GM12878 (cell line): Measurements from ENCODE around the gene F2RL1. TPM values are rescaled to one million over a fixed set of nuclear protein-coding genes. Genes with fewer than 3 reads are reported as not detected.

Source experiments
- BCL3 ChIP-seq: IDR thresholded peaks from 2 replicates; pipeline ENCODE4 v1.6.1; 2011; ENCODE audit warnings: borderline replicate concordance, low read depth, mild to moderate bottlenecking, moderate library complexity, low read length; ENCODE audit not compliant: insufficient read depth, poor library complexity, severe bottlenecking
- polyA plus RNA-seq, 11 experiments: library from polyadenylated mRNA; depleted of rRNA in 4 of 11; unstranded in 6 of 11; stranded (reverse) in 5 of 11; fragments of >200 nt; fragmentation: Nextera tagmentation in 4 of 11; fragmentation: Illumina TruSeq in 1 of 11; extraction: Ambion mirVana in 4 of 11; extraction: Trizol in 1 of 11; gene quantifications; 1 replicate in 1 of 11; 2 replicates in 10 of 11; pipeline versions ENCODE4 v1.2.1 to v1.2.3, GENCODE V29; 2011 to 2016; ENCODE audit warnings: inconsistent platforms in 2 of 11, missing spikeins in 2 of 11, low read depth in 1 of 11
- small RNA-seq: library from RNA; depleted of rRNA; stranded (forward); fragments of <200 nt; gene quantifications from one replicate; pipeline ENCODE3, GENCODE V24; 2014
- total RNA-seq, 4 experiments: library from RNA; depleted of rRNA in 3 of 4; stranded (reverse); fragments of >200 nt in 3 of 4; fragmentation: Illumina TruSeq in 1 of 4; extraction: Trizol in 1 of 4; gene quantifications; 2 replicates each; pipeline versions ENCODE4 v1.2.1 to v1.2.3, GENCODE V29; 2013 to 2021

Gene F2RL1
- total and polyA plus RNA-seq, 10 of the 15 experiments (the other 5 are each of a cell fraction or from before 2014, with no cell fraction given): 0.04 to 0.10 TPM; not detected in 8

- no peak for TF ChIP-seq BCL3
These were observed 55.3 kb downstream of the F2RL1 start (continued) for GRCh38 chr5:76874088-76874581.

Small RNA genes within 50 kb of the gene (small RNA-seq; reads per million reads assigned to genes)
- gene RN7SL208P: not detected

Other genes with a start within 250 kb of the F2RL1 start
- gene F2RL2, start 195.6 kb upstream of the F2RL1 start, total RNA-seq (2014; rRNA removed): not detected in 2 replicates
- gene F2RL2, start 195.6 kb upstream of the F2RL1 start, total RNA-seq (2014; rRNA removed; fragmentation: Illumina TruSeq; extraction: Trizol): not detected in 2 replicates
- not detected in 2 replicates for gene F2RL2, start 195.6 kb upstream of the F2RL1 start, total RNA-seq (2021)
- 0.08 and 0.09 TPM in 2 replicates for gene F2RL2, start 195.6 kb upstream of the F2RL1 start, polyA plus RNA-seq (2011; rRNA removed)
- 0.04 TPM in 1 of 2 replicates, not detected in the other for gene F2RL2, start 195.6 kb upstream of the F2RL1 start, polyA plus RNA-seq (2014; fragmentation: Illumina TruSeq; extraction: Trizol)
- gene F2RL2, start 195.6 kb upstream of the F2RL1 start, polyA plus RNA-seq (2014; fragmentation: Nextera tagmentation; extraction: Ambion mirVana): under 1 TPM in 1 of 2 experiments, not detected in 1; 0.03 TPM
- gene F2RL2, start 195.6 kb upstream of the F2RL1 start, polyA plus RNA-seq (2014; rRNA removed): 0.11 TPM in 1 of 2 replicates, not detected in the other
- under 1 TPM; 0.15 to 0.24 TPM for gene F2RL2, start 195.6 kb upstream of the F2RL1 start, polyA plus RNA-seq (2016; fragmentation: Nextera tagmentation; extraction: Ambion mirVana)
- 5.8 and 7.2 TPM in 2 replicates for gene F2R, start 102.9 kb upstream of the F2RL1 start, total RNA-seq (2014; rRNA removed)
- 6.0 and 6.4 TPM in 2 replicates for gene F2R, start 102.9 kb upstream of the F2RL1 start, total RNA-seq (2014; rRNA removed; fragmentation: Illumina TruSeq; extraction: Trizol)
- 7.3 and 7.4 TPM in 2 replicates for gene F2R, start 102.9 kb upstream of the F2RL1 start, total RNA-seq (2021)
- gene F2R, start 102.9 kb upstream of the F2RL1 start, polyA plus RNA-seq (2011; rRNA removed): 74.6 and 75.4 TPM in 2 replicates
- 8.9 and 9.2 TPM in 2 replicates for gene F2R, start 102.9 kb upstream of the F2RL1 start, polyA plus RNA-seq (2014; fragmentation: Illumina TruSeq; extraction: Trizol)
- 1 to 10 TPM; 1.8 to 2.4 TPM for gene F2R, start 102.9 kb upstream of the F2RL1 start, polyA plus RNA-seq (2014; fragmentation: Nextera tagmentation; extraction: Ambion mirVana)
- 7.4 and 8.8 TPM in 2 replicates for gene F2R, start 102.9 kb upstream of the F2RL1 start, polyA plus RNA-seq (2014; rRNA removed)
- 10 to 100 TPM; 25.4 to 26.2 TPM for gene F2R, start 102.9 kb upstream of the F2RL1 start, polyA plus RNA-seq (2016; fragmentation: Nextera tagmentation; extraction: Ambion mirVana)
- 0.33 TPM in 1 of 2 replicates, not detected in the other for gene S100Z, start 31.0 kb downstream of the F2RL1 start, total RNA-seq (2014; rRNA removed)
- gene S100Z, start 31.0 kb downstream of the F2RL1 start, total RNA-seq (2014; rRNA removed; fragmentation: Illumina TruSeq; extraction: Trizol): 0.13 and 0.23 TPM in 2 replicates
- 0.44 TPM in 1 of 2 replicates, not detected in the other for gene S100Z, start 31.0 kb downstream of the F2RL1 start, total RNA-seq (2021)
- gene S100Z, start 31.0 kb downstream of the F2RL1 start, polyA plus RNA-seq (2011; rRNA removed): 0.18 and 0.40 TPM in 2 replicates
- 0.18 TPM in 1 of 2 replicates, not detected in the other for gene S100Z, start 31.0 kb downstream of the F2RL1 start, polyA plus RNA-seq (2014; fragmentation: Illumina TruSeq; extraction: Trizol)
- under 1 TPM; 0.42 to 0.48 TPM for gene S100Z, start 31.0 kb downstream of the F2RL1 start, polyA plus RNA-seq (2014; fragmentation: Nextera tagmentation; extraction: Ambion mirVana)
- 0.51 TPM in 1 of 2 replicates, not detected in the other for gene S100Z, start 31.0 kb downstream of the F2RL1 start, polyA plus RNA-seq (2014; rRNA removed)
- under 1 TPM in 1 of 2 experiments, not detected in 1; 0.12 TPM for gene S100Z, start 31.0 kb downstream of the F2RL1 start, polyA plus RNA-seq (2016; fragmentation: Nextera tagmentation; extraction: Ambion mirVana)
- not detected in 2 replicates for gene CRHBP, start 134.0 kb downstream of the F2RL1 start, total RNA-seq (2014; rRNA removed)
- 0.09 TPM in 1 of 2 replicates, not detected in the other for gene CRHBP, start 134.0 kb downstream of the F2RL1 start, total RNA-seq (2014; rRNA removed; fragmentation: Illumina TruSeq; extraction: Trizol)
- not detected in 2 replicates for gene CRHBP, start 134.0 kb downstream of the F2RL1 start, total RNA-seq (2021)
- gene CRHBP, start 134.0 kb downstream of the F2RL1 start, polyA plus RNA-seq (2011; rRNA removed): 0.04 and 0.24 TPM in 2 replicates
- gene CRHBP, start 134.0 kb downstream of the F2RL1 start, polyA plus RNA-seq (2014; fragmentation: Illumina TruSeq; extraction: Trizol): not detected in 2 replicates
- not detected for gene CRHBP, start 134.0 kb downstream of the F2RL1 start, polyA plus RNA-seq (2014; fragmentation: Nextera tagmentation; extraction: Ambion mirVana)
- 0.11 and 0.32 TPM in 2 replicates for gene CRHBP, start 134.0 kb downstream of the F2RL1 start, polyA plus RNA-seq (2014; rRNA removed)
- gene CRHBP, start 134.0 kb downstream of the F2RL1 start, polyA plus RNA-seq (2016; fragmentation: Nextera tagmentation; extraction: Ambion mirVana): not detected
- 20.1 and 22.2 TPM in 2 replicates for gene AGGF1, start 211.4 kb downstream of the F2RL1 start, total RNA-seq (2014; rRNA removed)
- 20.0 and 20.3 TPM in 2 replicates for gene AGGF1, start 211.4 kb downstream of the F2RL1 start, total RNA-seq (2014; rRNA removed; fragmentation: Illumina TruSeq; extraction: Trizol)
- 19.6 and 21.1 TPM in 2 replicates for gene AGGF1, start 211.4 kb downstream of the F2RL1 start, total RNA-seq (2021)
- 24.8 and 40.3 TPM in 2 replicates for gene AGGF1, start 211.4 kb downstream of the F2RL1 start, polyA plus RNA-seq (2011; rRNA removed)
- gene AGGF1, start 211.4 kb downstream of the F2RL1 start, polyA plus RNA-seq (2014; fragmentation: Illumina TruSeq; extraction: Trizol): 18.8 and 23.6 TPM in 2 replicates
- 1 to 10 TPM; 7.3 to 9.4 TPM for gene AGGF1, start 211.4 kb downstream of the F2RL1 start, polyA plus RNA-seq (2014; fragmentation: Nextera tagmentation; extraction: Ambion mirVana)
- 14.4 and 15.8 TPM in 2 replicates for gene AGGF1, start 211.4 kb downstream of the F2RL1 start, polyA plus RNA-seq (2014; rRNA removed)
- 10 to 100 TPM; 35.6 to 43.4 TPM for gene AGGF1, start 211.4 kb downstream of the F2RL1 start, polyA plus RNA-seq (2016; fragmentation: Nextera tagmentation; extraction: Ambion mirVana)